Endothelial cell of umbilical vein (primary cell): ENCODE measurements around the gene GALNT14.

Experiments
- CTCF ChIP-seq, 2 donors: IDR thresholded peaks; 1 replicate in 1 of 2; 2 replicates in 1 of 2; pipeline ENCODE4 v1.5.1; 2011; ENCODE audit warnings: low read length in 2 of 2, mild to moderate bottlenecking in 2 of 2, moderate library complexity in 2 of 2, control low read depth in 1 of 2, inconsistent platforms in 1 of 2, low read depth in 1 of 2; ENCODE audit not compliant: insufficient read depth in 1 of 2; ENCODE audit errors: extremely low read depth in 1 of 2
- EZH2 ChIP-seq: IDR thresholded peaks from 2 replicates; pipeline ENCODE4 v1.6.1; 2012; ENCODE audit warnings: borderline replicate concordance, low read depth, mild to moderate bottlenecking, moderate library complexity, low read length, inconsistent platforms; ENCODE audit not compliant: severe bottlenecking
- FOS ChIP-seq: IDR thresholded peaks from 2 replicates; pipeline ENCODE4 v1.6.1; 2011; ENCODE audit warnings: mild to moderate bottlenecking, low read length, moderate library complexity, borderline replicate concordance; ENCODE audit not compliant: insufficient read depth
- GATA2 ChIP-seq: IDR thresholded peaks from 2 replicates; pipeline ENCODE4 v1.7.0; 2011; ENCODE audit warnings: low read depth, mild to moderate bottlenecking, moderate library complexity, mixed read lengths, low read length; ENCODE audit not compliant: insufficient read length, insufficient read depth
- JUN ChIP-seq: IDR thresholded peaks from 2 replicates; pipeline ENCODE4 v1.6.1; 2011; ENCODE audit warnings: borderline replicate concordance, low read depth; ENCODE audit not compliant: insufficient read length, insufficient read depth
- MYC ChIP-seq: IDR thresholded peaks from one replicate; pipeline ENCODE4 v1.6.1; 2011; ENCODE audit warnings: mild to moderate bottlenecking, low read depth, low read length
- POLR2A ChIP-seq: IDR thresholded peaks from 2 replicates; pipeline ENCODE4 v1.6.1; 2012; ENCODE audit warnings: low read depth, mild to moderate bottlenecking, control low read depth, low read length
- POLR2AphosphoS5 ChIP-seq: IDR thresholded peaks from 2 replicates; pipeline ENCODE4 v1.6.1; 2012; ENCODE audit warnings: low read depth, mild to moderate bottlenecking, control low read depth, low read length, moderate library complexity; ENCODE audit not compliant: insufficient read depth
- TF ChIP-seq, protein P1 (sequence below): IDR thresholded peaks from 2 replicates; pipeline ENCODE4 v1.6.1; 2011; ENCODE audit not compliant: insufficient read depth, insufficient read length

- TF ChIP-seq CTCF (IDR thresholded peaks at IDR 0.05; ENCODE audit: extremely low read depth in 1 of 2, insufficient read depth in 1 of 2, low read depth in 1 of 2, low read length in 2 of 2) (no peak), EZH2 (no peak), JUN (no peak), GATA2 (no peak), POLR2AphosphoS5 (no peak), POLR2A (no peak), MYC (no peak), FOS (no peak)
- TF ChIP-seq, protein P1, sequence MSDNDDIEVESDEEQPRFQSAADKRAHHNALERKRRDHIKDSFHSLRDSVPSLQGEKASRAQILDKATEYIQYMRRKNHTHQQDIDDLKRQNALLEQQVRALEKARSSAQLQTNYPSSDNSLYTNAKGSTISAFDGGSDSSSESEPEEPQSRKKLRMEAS = no peak
Measured at GRCh38 chr2:31166925-31167324, 28.7 kb upstream of the GALNT14 start.
